Measurements from ENCODE around the gene NT5C. TPM values are rescaled to one million over a fixed set of nuclear protein-coding genes. Genes with fewer than 3 reads are reported as not detected.
"Not testable (repeated sequence)": the region's sequence is repeated elsewhere in the genome, so short reads cannot be mapped to it uniquely, and the experiment has no call there.

NT5C gene
- total RNA-seq, 1 donor from 2014 or later, result 40.4 TPM

DNA sequence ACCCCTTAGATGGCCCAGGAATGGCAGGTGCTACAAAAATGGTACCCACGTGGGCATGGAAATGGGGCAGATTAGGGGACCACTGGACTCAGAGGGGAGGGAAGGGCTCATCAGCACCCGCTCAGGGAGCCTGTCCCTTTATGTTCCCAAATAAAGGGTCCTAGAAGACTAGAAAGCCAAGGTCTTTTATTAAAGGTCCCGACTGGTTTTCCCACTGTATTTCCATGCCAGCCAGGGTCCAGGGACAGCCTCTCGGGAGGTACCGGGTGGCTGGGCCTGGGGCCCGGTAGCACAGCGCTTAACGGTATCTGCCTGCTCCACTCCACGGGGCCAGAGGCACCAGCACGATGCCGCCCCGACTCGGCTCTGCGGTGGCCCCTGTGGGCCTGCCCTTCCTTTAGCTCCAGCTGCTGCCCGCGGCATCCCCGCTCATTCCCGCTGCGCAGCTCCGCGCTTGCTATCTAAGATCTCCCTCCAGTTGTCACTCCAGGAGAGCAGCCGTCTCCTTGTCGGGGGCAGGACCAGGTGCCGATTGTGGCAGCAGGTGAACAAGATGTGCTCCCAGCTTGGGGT lies 1.4 kb downstream of the NT5C start:
- peak overlapping the region; percentile 93 for H3K4me3 Mint-ChIP-seq (ENCODE audit: unreplicated experiment)
- H3K27me3 Mint-ChIP-seq (ENCODE audit: unreplicated experiment), result peaks cover 11% of the 10 kb centered on the region
- TF ChIP-seq, protein P1, sequence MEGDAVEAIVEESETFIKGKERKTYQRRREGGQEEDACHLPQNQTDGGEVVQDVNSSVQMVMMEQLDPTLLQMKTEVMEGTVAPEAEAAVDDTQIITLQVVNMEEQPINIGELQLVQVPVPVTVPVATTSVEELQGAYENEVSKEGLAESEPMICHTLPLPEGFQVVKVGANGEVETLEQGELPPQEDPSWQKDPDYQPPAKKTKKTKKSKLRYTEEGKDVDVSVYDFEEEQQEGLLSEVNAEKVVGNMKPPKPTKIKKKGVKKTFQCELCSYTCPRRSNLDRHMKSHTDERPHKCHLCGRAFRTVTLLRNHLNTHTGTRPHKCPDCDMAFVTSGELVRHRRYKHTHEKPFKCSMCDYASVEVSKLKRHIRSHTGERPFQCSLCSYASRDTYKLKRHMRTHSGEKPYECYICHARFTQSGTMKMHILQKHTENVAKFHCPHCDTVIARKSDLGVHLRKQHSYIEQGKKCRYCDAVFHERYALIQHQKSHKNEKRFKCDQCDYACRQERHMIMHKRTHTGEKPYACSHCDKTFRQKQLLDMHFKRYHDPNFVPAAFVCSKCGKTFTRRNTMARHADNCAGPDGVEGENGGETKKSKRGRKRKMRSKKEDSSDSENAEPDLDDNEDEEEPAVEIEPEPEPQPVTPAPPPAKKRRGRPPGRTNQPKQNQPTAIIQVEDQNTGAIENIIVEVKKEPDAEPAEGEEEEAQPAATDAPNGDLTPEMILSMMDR (IDR thresholded peaks at IDR 0.05; ENCODE audit: partially characterized antibody, unreplicated experiment), result no peak
- H3K9me3 Mint-ChIP-seq (ENCODE audit: unreplicated experiment), result peaks cover 15% of the 10 kb centered on the region
- H3K27ac Mint-ChIP-seq (ENCODE audit: unreplicated experiment), result peak overlapping the region; percentile 96
- H3K36me3 Mint-ChIP-seq (ENCODE audit: unreplicated experiment), result no peaks in the 10 kb centered on the region
- no peak for DNase-seq
- peaks cover 11% of the 10 kb centered on the region for H3K4me1 Mint-ChIP-seq (ENCODE audit: low read depth, unreplicated experiment)

DNA sequence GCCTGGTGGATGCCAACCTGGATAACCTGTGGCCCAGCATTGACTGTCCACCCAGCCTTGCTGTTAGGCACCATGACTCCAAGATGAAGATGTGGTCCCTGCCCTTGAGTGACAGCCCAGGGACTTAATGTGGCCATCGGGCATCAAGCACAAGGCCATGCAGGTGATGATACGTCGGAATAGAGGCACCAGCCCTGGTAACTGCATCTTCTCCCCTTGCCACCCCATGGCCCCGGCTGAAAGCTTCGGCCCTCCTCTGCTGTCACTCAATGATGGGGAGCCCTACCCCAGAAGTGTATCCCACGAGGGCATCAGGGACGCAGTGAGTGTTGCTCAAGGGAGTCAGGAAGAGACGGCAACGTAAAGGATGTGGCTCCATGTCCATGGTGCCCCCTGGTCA lies 2.0 kb downstream of the NT5C start:
- H3K27me3 Mint-ChIP-seq (ENCODE audit: unreplicated experiment), result peaks cover 9% of the 10 kb centered on the region
- H3K4me3 Mint-ChIP-seq (ENCODE audit: unreplicated experiment), result peak overlapping the region; percentile 65
- peaks cover 12% of the 10 kb centered on the region for H3K9me3 Mint-ChIP-seq (ENCODE audit: unreplicated experiment)
- H3K27ac Mint-ChIP-seq (ENCODE audit: unreplicated experiment), result no peak overlapping the region
- H3K4me1 Mint-ChIP-seq (ENCODE audit: low read depth, unreplicated experiment), result peaks cover 11% of the 10 kb centered on the region
- H3K36me3 Mint-ChIP-seq (ENCODE audit: unreplicated experiment), result no peaks in the 10 kb centered on the region
- TF ChIP-seq, protein P1 (IDR thresholded peaks at IDR 0.05; ENCODE audit: partially characterized antibody, unreplicated experiment), result no peak
- no peak for DNase-seq

DNA sequence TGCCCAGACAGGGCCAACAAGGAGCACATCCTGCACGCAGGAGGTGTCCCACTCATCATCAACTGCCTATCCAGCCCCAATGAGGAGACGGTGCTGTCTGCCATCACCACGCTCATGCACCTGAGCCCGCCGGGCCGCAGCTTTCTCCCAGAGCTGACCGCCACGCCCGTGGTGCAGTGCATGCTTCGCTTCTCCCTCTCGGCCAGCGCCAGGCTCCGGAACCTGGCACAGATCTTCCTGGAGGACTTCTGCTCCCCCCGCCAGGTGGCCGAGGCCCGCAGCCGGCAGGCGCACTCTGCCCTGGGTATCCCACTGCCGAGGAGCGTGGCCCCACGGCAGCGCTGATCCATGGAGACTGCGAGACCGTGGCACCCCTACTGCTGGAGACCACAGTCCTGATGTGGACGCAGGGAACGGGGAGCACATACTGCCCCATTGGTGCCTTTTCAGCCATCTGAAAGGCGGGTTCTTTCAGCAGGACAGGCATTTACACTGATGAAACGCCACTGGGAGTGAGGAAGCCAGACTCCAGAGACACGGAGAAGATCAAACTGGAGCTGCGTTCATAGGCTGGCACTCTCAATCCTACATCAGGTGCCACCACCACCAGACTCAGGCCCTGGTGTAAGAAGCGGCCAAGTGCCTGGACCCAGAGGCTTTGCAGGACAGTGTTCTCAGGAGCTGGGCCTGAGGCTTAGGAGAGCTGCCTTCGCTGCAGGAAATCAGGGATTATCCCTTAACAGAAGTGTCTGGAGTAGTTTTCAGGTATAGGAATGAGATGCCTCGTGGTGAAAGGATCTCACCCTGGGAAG lies 2.6 kb downstream of the NT5C start:
- TF ChIP-seq, protein P1 (IDR thresholded peaks at IDR 0.05; ENCODE audit: partially characterized antibody, unreplicated experiment), result no peak
- Mint-ChIP-seq H3K36me3 (ENCODE audit: unreplicated experiment) (no peaks in the 10 kb centered on the region), H3K4me3 (ENCODE audit: unreplicated experiment) (no peak overlapping the region), H3K4me1 (ENCODE audit: low read depth, unreplicated experiment) (peaks cover 11% of the 10 kb centered on the region), H3K27me3 (ENCODE audit: unreplicated experiment) (peaks cover 9% of the 10 kb centered on the region), H3K27ac (ENCODE audit: unreplicated experiment) (no peak overlapping the region), H3K9me3 (ENCODE audit: unreplicated experiment) (peaks cover 12% of the 10 kb centered on the region)
- DNase-seq, result no peak

DNA sequence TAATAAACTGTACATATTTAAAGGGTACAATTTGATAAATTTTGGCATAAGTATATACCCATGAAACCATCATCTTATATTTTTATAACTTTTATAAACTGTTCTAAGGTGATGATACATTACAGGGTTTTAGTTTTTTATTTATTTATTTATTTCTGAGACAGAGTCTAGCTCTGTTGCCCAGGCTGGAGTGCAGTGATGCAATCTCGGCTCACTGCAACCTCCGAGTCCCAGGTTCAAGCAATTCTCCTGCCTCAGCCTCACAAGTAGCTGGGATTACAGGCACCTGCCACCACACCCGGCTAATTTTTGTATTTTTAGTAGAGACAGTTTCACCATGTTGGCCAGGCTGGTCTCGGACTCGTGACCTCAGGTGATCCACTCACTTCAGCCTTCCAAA lies 3.6 kb downstream of the NT5C start:
- not testable (repeated sequence) for H3K36me3 Mint-ChIP-seq (ENCODE audit: unreplicated experiment); H3K27ac Mint-ChIP-seq (ENCODE audit: unreplicated experiment); DNase-seq
- peaks cover 12% of the 10 kb centered on the region for H3K27me3 Mint-ChIP-seq (ENCODE audit: unreplicated experiment)
- peaks cover 12% of the 10 kb centered on the region for H3K9me3 Mint-ChIP-seq (ENCODE audit: unreplicated experiment)
- H3K4me1 Mint-ChIP-seq (ENCODE audit: low read depth, unreplicated experiment), result peaks cover 11% of the 10 kb centered on the region
- H3K4me3 Mint-ChIP-seq (ENCODE audit: unreplicated experiment), result peak overlapping the region; percentile 64

DNA sequence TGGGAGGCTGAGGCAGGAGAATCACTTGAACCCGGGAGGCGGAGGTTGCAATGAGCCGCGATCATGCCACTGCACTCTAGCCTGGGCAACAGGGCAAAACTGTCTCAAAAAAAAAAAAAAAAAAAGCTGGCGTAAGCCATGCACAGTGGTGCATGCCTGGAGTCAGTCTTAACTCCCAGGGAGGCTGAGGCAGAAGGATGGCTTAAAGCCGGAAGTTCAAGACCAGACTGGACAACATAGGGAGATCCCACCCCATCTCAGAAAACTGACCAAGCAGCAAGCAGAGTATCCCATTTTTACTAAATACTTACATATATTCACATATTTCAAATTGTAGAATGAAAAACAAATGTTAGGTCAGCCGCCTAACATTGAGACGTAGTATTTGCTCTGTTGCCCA lies 4.6 kb downstream of the NT5C start:
- H3K27me3 Mint-ChIP-seq (ENCODE audit: unreplicated experiment), result peaks cover 8% of the 10 kb centered on the region
- H3K9me3 Mint-ChIP-seq (ENCODE audit: unreplicated experiment), result peaks cover 5% of the 10 kb centered on the region
- no peak for DNase-seq
- H3K4me1 Mint-ChIP-seq (ENCODE audit: low read depth, unreplicated experiment), result peaks cover 7% of the 10 kb centered on the region
- TF ChIP-seq, protein P1 (IDR thresholded peaks at IDR 0.05; ENCODE audit: partially characterized antibody, unreplicated experiment), result no peak
- H3K27ac Mint-ChIP-seq (ENCODE audit: unreplicated experiment), result no peak overlapping the region
- H3K4me3 Mint-ChIP-seq (ENCODE audit: unreplicated experiment), result no peak overlapping the region
- no peaks in the 10 kb centered on the region for H3K36me3 Mint-ChIP-seq (ENCODE audit: unreplicated experiment)
